ENCODE data around the gene MDGA2. TPM values are rescaled to one million over a fixed set of nuclear protein-coding genes. Genes with fewer than 3 reads are reported as not detected.

MDGA2 gene
- total RNA-seq, 2 donors from 2014 or later = not detected

DNA sequence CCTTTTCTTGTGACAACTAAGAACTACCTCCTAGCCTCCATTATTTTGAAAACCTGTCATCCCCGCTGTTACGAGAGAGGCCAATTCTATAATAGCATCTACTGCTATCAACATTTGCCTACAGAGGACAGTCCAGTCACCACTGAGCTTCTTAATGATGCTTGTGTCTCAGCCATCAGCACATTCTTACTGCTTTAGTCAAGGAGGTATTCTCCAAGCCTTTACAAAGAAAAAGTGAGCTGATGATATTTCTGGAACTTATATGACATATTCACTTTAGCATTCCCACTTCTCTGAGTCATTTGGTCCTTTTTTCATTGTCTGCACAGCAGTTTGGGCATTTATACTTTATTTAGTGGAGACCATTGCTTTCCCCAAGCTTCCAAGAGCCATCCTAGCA lies 526.1 kb downstream of the MDGA2 start:
- H3K4me3 ChIP-seq = no peak overlapping the region
- TF ChIP-seq, protein P1, sequence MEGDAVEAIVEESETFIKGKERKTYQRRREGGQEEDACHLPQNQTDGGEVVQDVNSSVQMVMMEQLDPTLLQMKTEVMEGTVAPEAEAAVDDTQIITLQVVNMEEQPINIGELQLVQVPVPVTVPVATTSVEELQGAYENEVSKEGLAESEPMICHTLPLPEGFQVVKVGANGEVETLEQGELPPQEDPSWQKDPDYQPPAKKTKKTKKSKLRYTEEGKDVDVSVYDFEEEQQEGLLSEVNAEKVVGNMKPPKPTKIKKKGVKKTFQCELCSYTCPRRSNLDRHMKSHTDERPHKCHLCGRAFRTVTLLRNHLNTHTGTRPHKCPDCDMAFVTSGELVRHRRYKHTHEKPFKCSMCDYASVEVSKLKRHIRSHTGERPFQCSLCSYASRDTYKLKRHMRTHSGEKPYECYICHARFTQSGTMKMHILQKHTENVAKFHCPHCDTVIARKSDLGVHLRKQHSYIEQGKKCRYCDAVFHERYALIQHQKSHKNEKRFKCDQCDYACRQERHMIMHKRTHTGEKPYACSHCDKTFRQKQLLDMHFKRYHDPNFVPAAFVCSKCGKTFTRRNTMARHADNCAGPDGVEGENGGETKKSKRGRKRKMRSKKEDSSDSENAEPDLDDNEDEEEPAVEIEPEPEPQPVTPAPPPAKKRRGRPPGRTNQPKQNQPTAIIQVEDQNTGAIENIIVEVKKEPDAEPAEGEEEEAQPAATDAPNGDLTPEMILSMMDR (IDR thresholded peaks at IDR 0.05) = no peak
- no peak for TF ChIP-seq POLR2A (IDR thresholded peaks at IDR 0.05)
- no peak for ATAC-seq
- no peaks in the 10 kb centered on the region for H3K36me3 ChIP-seq (replicated peaks in 1 of 2; ENCODE audit: insufficient read depth in 1 of 2, low read depth in 2 of 2)
- no peaks in the 10 kb centered on the region for H3K4me1 ChIP-seq
- no peak for DNase-seq
- WGBS, 2 donors = 82 to 91% methylated on average over 2 of the region's 2 CpGs
- H3K9me3 ChIP-seq = no peaks in the 10 kb centered on the region
- intact Hi-C loops (cut with DNase I) = no loop called here
- H3K27me3 ChIP-seq = no peaks in the 10 kb centered on the region
- no peak overlapping the region for H3K27ac ChIP-seq

DNA sequence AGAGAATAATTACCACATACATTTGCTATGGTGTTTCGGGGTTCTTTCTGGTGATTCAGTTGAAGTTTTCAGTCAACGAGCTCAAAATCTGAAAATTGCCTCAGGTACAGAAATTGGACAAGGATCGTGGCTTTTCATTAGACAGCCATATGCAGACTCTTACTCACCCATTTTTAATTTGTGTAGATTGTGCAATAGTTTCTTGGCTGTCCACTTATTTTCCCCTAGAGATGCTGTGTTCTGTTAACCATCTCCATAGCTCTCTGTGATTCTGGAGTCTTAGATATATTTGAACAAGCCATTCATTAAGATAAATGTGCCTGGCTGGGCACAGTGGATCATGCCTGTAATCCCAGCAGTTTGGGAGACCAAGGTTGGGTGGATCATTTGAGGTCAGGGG lies 526.7 kb downstream of the MDGA2 start:
- 54 to 73% methylated on average over 3 of the region's 3 CpGs for WGBS, 2 donors
- no peak for DNase-seq
- no peaks in the 10 kb centered on the region for H3K27me3 ChIP-seq
- ATAC-seq = no peak
- intact Hi-C loops (cut with DNase I) = no loop called here
- TF ChIP-seq, protein P1 (IDR thresholded peaks at IDR 0.05) = no peak
- TF ChIP-seq POLR2A (IDR thresholded peaks at IDR 0.05) = no peak
- no peak overlapping the region for H3K4me3 ChIP-seq
- H3K27ac ChIP-seq = no peak overlapping the region
- H3K9me3 ChIP-seq = no peaks in the 10 kb centered on the region
- no peaks in the 10 kb centered on the region for H3K4me1 ChIP-seq
- no peaks in the 10 kb centered on the region for H3K36me3 ChIP-seq (replicated peaks in 1 of 2; ENCODE audit: insufficient read depth in 1 of 2, low read depth in 2 of 2)

DNA sequence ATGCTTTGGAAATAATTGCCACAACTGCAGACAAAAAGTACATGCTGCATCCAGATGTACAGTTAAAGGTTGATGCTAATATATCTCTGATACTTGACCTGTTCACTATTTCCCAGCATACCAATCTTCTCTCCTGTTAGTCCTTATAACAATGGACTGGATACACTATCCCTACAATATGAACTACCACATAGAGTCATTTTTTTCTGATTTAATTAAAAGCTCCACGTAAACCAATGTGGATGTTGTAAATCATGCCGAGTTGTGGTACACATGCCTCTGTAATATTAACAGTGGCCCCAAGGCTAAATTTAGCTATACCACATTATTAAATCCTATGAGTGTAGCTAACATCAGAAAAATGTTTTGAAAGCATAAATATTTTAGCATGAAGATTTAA lies 554.8 kb downstream of the MDGA2 start:
- Histone ChIP-seq H3K27ac (no peak overlapping the region), H3K27me3 (no peaks in the 10 kb centered on the region), H3K36me3 (replicated peaks in 1 of 2; ENCODE audit: insufficient read depth in 1 of 2, low read depth in 2 of 2) (no peaks in the 10 kb centered on the region), H3K9me3 (no peaks in the 10 kb centered on the region), H3K4me1 (no peaks in the 10 kb centered on the region), H3K4me3 (no peak overlapping the region)
- DNase-seq (no peak), ATAC-seq (no peak)
- intact Hi-C loops (cut with DNase I) = no loop called here
- WGBS, 2 donors = 52 to 73% methylated on average over 2 of the region's 2 CpGs
- no peak for TF ChIP-seq POLR2A (IDR thresholded peaks at IDR 0.05)
- TF ChIP-seq, protein P1 (IDR thresholded peaks at IDR 0.05) = no peak

DNA sequence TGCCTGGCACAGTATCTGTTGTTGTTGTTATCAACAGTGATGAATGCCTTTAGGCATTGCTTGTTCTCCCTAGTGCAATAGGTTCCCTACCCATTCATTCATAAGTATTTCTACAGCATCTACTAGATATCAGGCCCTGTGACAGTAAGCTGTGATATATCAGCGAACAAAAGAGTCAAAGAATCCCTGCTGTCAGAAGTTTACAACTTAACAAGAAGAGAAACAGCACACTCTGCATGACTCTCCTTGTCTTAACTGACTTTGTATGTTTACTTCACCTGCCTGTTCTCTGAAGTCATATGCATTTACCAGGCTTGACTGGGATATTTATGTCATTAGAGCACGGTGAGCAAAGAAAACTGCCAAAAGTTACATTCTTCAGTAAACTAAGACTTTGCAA lies 571.6 kb downstream of the MDGA2 start:
- Histone ChIP-seq H3K27ac (no peak overlapping the region), H3K4me1 (no peaks in the 10 kb centered on the region), H3K27me3 (no peaks in the 10 kb centered on the region), H3K4me3 (no peak overlapping the region), H3K36me3 (replicated peaks in 1 of 2; ENCODE audit: insufficient read depth in 1 of 2, low read depth in 2 of 2) (no peaks in the 10 kb centered on the region), H3K9me3 (no peaks in the 10 kb centered on the region)
- DNase-seq (no peak), ATAC-seq (no peak)
- intact Hi-C loops (cut with DNase I) = no loop called here
- WGBS, 2 donors = 14 to 20% methylated on average over 2 of the region's 2 CpGs
- TF ChIP-seq, protein P1 (IDR thresholded peaks at IDR 0.05) = no peak
- no peak for TF ChIP-seq POLR2A (IDR thresholded peaks at IDR 0.05)

DNA sequence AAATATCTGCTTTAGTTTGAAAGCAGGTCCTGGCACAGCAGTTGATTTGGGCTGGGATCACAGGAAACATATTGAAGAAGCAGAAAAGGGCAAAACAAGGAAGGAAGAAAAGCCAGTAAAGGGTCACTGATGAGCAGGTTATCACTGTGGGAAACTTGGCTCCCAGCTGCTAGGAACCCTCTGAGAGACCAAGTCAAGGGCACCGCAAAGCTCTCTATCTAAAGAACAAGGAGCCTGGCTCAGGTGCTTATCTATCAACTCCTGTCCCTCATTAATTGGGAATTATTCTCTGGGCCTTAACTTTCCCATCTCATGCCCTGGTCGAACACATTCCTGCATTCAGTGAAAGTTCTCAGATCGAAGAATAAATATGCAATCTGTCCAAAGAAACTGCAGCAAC lies 572.9 kb downstream of the MDGA2 start:
- H3K9me3 ChIP-seq = no peaks in the 10 kb centered on the region
- intact Hi-C loops (cut with DNase I) = no loop called here
- H3K36me3 ChIP-seq (replicated peaks in 1 of 2; ENCODE audit: insufficient read depth in 1 of 2, low read depth in 2 of 2) = no peaks in the 10 kb centered on the region
- no peak overlapping the region for H3K4me3 ChIP-seq
- no peak for TF ChIP-seq POLR2A (IDR thresholded peaks at IDR 0.05)
- TF ChIP-seq, protein P1 (IDR thresholded peaks at IDR 0.05) = no peak
- ATAC-seq = no peak
- H3K4me1 ChIP-seq = no peaks in the 10 kb centered on the region
- WGBS, 2 donors = 13 to 15% methylated on average over 3 of the region's 3 CpGs
- no peak for DNase-seq
- H3K27ac ChIP-seq = no peak overlapping the region
- no peaks in the 10 kb centered on the region for H3K27me3 ChIP-seq
